T-helper 2 cell treated with Interferon-gamma antibody and Interleukin-4, amounts not matched to agents 5 μg/mL and 100 μg/mL, for 36 hours (primary cell): ENCODE data around the gene SLC39A11.

Experiments used
- DNase-seq: peaks from one replicate; pipeline ENCODE4 v3.0.0; 2021; ENCODE audit warnings: low spot score
- H3K27ac Mint-ChIP-seq: one replicate; pipeline ENCODE4 v1.8.0; 2021; ENCODE audit warnings: mild to moderate bottlenecking, mixed read lengths
- H3K27me3 Mint-ChIP-seq: one replicate; pipeline ENCODE4 v1.8.0; 2021; ENCODE audit warnings: low read depth, mixed read lengths
- H3K36me3 Mint-ChIP-seq: one replicate; pipeline ENCODE4 v1.8.0; 2021; ENCODE audit warnings: low read depth, mixed read lengths
- H3K4me1 Mint-ChIP-seq: one replicate; pipeline ENCODE4 v1.8.0; 2021; ENCODE audit warnings: low read depth, mixed read lengths
- H3K4me3 Mint-ChIP-seq: one replicate; pipeline ENCODE4 v1.8.0; 2022; ENCODE audit warnings: mild to moderate bottlenecking, moderate library complexity, mixed read lengths
- H3K9me3 Mint-ChIP-seq: one replicate; pipeline ENCODE4 v1.8.0; 2021; ENCODE audit warnings: mixed read lengths

Gene SLC39A11

DNA sequence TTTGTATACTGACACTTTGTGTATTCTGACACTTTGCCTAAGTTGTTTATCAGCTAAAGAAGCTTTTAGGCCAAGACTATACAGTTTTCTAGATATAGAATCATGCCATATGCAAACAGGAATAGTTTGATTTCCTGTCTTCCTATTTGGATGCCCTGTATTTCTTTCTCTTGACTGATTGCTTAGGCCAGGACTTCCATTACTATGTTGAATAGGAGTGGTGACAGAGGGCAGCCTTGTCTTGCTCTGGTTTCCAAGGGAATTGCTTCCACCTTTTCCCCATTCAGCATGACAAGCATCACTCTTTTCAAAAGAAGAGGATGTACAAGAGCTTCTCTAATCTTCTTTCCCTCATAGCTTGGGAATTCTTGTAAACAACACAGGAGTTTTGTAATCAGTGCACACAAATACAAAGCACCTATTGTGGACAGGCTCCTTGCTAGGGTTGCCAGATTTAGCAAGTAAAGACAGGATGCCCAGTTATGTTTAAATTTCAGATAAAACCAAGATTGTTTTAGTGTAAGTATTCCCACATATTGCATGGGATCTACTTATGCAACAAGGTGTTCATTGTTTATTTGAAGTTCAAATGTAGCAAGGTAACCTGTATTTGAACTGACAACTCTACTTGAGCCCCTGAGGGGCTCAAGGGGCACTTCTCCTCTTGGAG is 233.5 kb downstream of the SLC39A11 start:
- H3K27ac Mint-ChIP-seq, result no peak overlapping the region
- H3K4me3 Mint-ChIP-seq, result no peak overlapping the region
- no peaks in the 10 kb centered on the region for H3K27me3 Mint-ChIP-seq
- DNase-seq, result no peak
- no peaks in the 10 kb centered on the region for H3K36me3 Mint-ChIP-seq
- peaks cover 3% of the 10 kb centered on the region for H3K4me1 Mint-ChIP-seq
- no peaks in the 10 kb centered on the region for H3K9me3 Mint-ChIP-seq

DNA sequence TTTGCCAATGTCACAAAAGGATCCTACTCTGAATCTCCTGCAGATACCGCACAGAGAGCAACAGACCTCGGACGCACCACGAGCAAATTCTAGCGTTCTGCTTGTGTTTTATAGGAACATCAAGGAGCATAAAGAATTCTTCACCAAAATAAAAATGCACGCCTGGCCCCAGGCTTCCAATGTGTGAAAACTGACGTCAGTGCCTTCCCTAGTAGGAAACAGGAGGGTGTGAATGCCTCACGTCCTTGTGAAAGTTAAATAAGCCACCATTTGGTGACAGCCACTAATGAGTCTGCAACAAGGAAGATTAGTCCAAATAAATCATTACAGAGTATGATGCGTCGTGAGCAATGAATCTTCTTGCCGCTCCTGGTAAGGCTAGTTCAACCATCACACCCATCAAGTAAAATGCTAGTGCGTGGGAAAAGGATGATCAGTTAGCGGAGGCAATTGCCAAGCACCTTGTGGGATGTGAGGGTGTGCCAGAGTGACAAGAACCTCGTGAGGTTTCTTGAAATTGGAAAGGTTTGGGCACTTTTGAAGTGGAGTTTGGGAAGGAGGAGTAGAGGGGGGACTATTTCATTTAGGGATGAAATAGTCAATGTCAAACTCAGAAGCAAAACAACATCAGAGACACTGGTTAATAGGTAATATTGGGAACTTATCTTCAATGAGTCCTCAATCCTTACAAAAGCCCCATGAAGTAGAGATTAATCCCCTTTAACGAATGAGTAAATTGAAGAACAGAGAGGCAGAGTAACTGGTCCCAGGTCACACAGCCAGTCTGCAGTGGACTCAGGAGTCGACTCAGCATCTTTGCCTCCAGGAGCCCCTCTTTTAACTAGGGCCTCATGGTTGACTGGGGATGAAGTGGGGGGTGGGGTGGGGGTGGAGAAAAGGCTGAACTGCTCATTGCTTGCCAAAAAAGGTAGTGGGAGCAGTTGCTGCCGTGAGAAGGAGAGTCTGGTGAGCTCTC is 238.8 kb downstream of the SLC39A11 start:
- Mint-ChIP-seq H3K4me1 (no peaks in the 10 kb centered on the region), H3K27ac (no peak overlapping the region), H3K4me3 (no peak overlapping the region), H3K9me3 (no peaks in the 10 kb centered on the region), H3K36me3 (no peaks in the 10 kb centered on the region), H3K27me3 (no peaks in the 10 kb centered on the region)
- no peak for DNase-seq

DNA sequence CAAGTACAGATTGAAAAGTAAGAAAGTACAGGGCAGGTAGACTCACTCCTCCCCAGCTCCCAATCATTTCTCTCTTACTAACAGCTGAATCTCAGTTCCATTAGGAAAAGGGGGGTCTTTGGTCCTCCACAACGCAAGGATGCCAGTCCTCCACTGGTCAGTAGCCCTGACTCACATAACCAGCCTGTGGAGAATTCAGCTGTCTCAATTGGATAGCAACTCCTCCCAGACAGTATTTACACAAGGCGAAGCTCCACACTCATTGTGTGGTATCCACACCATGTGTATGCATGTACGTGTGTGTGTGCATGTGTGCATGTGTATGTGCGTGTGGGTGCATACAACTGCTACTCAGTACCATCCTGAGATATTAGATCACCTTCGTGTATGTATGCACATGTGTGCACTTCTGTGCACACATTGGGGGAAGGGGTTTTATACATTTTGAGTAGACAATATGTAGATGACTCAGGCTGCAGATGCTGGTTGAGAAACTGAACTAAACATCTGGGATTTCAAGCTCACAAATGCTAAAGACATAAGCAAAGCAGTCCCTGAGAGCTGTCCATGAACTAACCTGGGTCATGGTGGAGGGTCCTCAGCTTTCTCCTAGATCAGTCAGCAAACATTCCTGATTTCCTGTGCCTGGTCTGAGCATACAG is 240.1 kb downstream of the SLC39A11 start:
- Mint-ChIP-seq H3K27ac (no peak overlapping the region), H3K36me3 (no peaks in the 10 kb centered on the region), H3K4me3 (no peak overlapping the region), H3K9me3 (no peaks in the 10 kb centered on the region), H3K4me1 (no peaks in the 10 kb centered on the region), H3K27me3 (no peaks in the 10 kb centered on the region)
- no peak for DNase-seq

DNA sequence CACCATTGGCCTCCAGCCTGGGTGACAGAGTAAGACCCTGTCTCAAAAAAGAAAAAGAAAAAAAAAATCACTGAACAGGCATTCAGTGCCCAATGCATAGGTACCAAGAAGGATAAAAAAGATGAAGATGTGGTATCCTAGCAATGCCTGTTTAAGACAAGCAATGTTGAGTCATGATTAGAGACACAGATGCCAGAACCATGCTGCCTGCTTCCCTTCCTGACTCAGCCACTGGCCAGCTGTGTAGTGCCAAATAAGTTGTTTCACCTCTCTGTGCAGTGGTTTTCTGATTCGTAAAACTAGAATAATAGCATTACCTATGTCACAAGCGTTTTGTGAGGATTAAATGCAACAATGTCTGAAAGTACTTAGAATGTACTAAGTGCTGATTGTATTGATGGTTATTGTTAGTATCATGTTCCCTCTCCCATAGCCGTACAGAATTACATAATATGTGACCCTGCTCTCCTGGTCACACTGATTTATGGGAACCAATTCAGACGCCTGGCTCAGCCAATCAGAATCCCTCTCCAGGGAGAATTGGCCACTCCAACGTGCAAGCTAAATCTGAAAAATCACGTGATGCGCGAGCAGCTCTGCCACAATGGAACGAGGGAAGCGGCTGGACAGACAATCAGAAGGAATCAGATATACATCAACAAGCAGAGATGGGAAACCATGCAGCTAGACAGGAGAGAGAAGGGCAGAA is 241.9 kb downstream of the SLC39A11 start:
- H3K4me3 Mint-ChIP-seq, result no peak overlapping the region
- no peaks in the 10 kb centered on the region for H3K36me3 Mint-ChIP-seq
- no peaks in the 10 kb centered on the region for H3K9me3 Mint-ChIP-seq
- no peak for DNase-seq
- H3K4me1 Mint-ChIP-seq, result no peaks in the 10 kb centered on the region
- no peaks in the 10 kb centered on the region for H3K27me3 Mint-ChIP-seq
- H3K27ac Mint-ChIP-seq, result no peak overlapping the region

DNA sequence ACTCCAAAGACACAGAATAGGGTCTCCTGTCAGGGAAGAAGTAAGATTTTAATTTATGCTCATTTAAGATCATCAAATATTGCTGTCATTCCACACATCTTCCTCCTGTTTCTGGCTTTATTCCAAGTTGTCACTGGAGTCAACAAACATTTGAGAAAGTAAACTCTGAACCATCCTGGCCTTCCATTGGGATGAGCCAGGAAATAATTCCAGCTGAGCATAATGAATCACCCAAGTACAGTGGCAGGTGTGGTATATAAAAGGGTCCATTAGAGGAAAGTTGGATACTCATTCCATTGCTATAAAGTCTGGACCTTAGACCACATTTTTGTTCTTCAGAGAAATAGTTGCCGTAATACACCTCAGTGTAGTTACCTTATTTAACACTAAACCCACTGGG is 246.1 kb downstream of the SLC39A11 start:
- no peaks in the 10 kb centered on the region for H3K4me1 Mint-ChIP-seq
- H3K36me3 Mint-ChIP-seq, result no peaks in the 10 kb centered on the region

DNA sequence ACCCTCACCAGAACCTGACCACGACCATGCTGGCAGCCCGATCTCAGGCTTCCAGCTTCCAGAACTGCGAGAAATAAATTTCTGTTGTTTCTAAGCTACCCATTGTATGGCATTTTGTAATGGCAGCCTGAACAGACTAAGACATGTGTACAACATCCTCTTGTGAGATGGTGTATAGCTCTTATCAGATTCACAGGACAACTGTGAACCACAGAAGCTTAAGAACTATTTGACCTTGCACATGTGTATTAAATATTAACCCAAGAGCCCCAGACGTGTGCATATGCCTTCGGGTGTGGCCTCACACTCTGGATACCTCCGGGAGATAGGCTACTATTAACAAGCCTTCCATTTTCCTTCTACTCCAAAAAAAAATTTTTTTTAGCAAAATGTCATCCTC is 248.9 kb downstream of the SLC39A11 start:
- Mint-ChIP-seq H3K4me3 (no peak overlapping the region), H3K27me3 (no peaks in the 10 kb centered on the region), H3K36me3 (peaks cover 5% of the 10 kb centered on the region), H3K4me1 (no peaks in the 10 kb centered on the region), H3K9me3 (no peaks in the 10 kb centered on the region), H3K27ac (no peak overlapping the region)
- DNase-seq, result no peak

More for the DNA sequence above, 246.1 kb downstream of the SLC39A11 start:
- DNase-seq, result no peak
- Mint-ChIP-seq H3K4me3 (no peak overlapping the region), H3K27me3 (no peaks in the 10 kb centered on the region), H3K27ac (no peak overlapping the region), H3K9me3 (no peaks in the 10 kb centered on the region)

DNA sequence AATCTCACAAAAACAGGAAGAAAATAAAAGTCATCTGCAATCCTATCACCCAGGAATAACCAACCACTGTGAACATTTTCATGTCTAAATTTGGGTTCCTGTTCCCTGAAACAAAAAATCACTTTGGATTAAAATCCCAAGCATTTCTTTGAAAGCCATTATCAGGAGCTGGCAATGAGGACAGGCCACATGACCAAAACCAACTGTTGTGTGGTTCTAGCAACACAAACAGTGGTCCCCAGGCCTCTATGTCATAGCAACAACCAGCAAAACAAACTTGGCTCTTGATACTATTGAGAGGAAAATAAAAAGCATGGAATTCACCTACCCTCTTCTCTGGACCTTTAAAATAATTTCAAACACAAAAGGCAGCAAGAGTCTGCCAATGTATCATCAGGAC is 252.5 kb downstream of the SLC39A11 start:
- Mint-ChIP-seq H3K4me3 (no peak overlapping the region), H3K9me3 (no peaks in the 10 kb centered on the region), H3K36me3 (peaks cover 5% of the 10 kb centered on the region), H3K27ac (no peak overlapping the region), H3K27me3 (no peaks in the 10 kb centered on the region), H3K4me1 (no peaks in the 10 kb centered on the region)
- DNase-seq, result no peak

DNA sequence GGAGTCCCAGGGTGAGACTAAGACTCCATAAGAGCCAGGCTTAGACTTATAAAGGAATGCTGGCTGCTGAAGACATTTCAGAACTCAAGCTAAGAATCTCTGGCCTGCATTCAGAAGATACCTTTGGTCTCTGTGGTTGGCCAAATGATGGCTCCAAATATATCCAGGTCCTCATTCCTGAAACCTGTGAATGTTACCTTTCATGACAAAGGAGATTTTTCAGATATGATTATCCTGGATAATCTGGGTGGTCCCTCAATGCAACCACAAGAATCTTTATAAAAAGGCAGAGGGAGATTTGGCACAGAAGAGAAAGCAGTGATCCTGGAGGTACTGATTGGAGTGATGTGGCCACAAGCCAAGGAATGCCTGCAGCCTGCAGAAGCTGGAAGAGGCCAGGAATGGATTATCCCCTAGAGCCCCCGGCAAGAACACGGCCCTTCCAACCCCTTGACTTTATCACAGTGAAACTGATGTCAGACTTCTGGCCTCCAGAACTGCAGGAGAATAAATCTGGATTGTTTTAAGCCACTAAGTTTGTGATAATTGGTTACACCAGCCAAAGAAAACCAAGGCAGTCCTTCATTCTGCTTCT is 253.3 kb downstream of the SLC39A11 start:
- no peaks in the 10 kb centered on the region for H3K4me1 Mint-ChIP-seq
- H3K27ac Mint-ChIP-seq, result no peak overlapping the region
- peaks cover 5% of the 10 kb centered on the region for H3K36me3 Mint-ChIP-seq
- no peak overlapping the region for H3K4me3 Mint-ChIP-seq
- no peaks in the 10 kb centered on the region for H3K27me3 Mint-ChIP-seq
- DNase-seq, result no peak
- no peaks in the 10 kb centered on the region for H3K9me3 Mint-ChIP-seq

DNA sequence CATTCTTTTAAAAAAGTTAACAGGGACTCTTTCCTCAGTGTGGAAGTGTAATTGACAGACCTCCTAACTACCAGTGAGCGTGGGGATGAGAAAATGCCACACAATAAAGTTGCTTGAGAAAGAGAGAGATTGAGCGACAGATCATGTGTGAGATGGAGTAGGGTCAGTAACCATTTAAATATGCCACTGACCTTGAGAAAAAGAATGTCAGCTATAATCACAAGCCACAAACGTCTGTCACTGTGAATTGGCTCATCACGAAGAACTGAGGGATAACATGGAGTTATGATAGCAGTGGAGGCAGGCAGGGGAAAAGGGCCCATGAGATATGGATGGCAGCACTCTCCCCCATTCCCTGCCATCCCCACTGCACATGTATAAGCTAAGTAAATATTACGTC is 253.9 kb downstream of the SLC39A11 start:
- Mint-ChIP-seq H3K36me3 (peaks cover 5% of the 10 kb centered on the region), H3K27me3 (no peaks in the 10 kb centered on the region), H3K4me3 (no peak overlapping the region), H3K9me3 (no peaks in the 10 kb centered on the region), H3K4me1 (no peaks in the 10 kb centered on the region), H3K27ac (no peak overlapping the region)
- no peak for DNase-seq

DNA sequence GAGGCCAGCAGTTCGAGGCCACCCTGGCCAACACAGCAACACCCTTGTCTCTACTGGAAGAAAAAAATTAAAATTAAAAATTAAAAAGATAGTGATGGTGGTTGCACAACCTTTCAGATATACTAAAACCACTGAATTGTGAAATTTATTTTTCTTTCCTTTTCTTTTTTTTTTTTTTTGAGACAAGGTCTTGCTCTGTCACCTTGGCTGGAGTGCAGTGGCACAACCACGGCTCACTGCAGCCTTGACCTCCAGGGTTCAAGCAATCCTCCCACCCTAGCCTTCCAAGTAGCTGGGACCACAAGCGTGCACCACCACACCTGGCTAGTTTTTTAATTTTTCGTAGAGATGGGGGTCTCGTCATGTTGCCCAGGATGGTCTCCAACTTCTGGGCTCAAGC is 254.4 kb downstream of the SLC39A11 start:
- no peak overlapping the region for H3K4me3 Mint-ChIP-seq
- H3K27ac Mint-ChIP-seq, result no peak overlapping the region
- DNase-seq, result no peak
- H3K36me3 Mint-ChIP-seq, result peaks cover 5% of the 10 kb centered on the region
- H3K9me3 Mint-ChIP-seq, result no peaks in the 10 kb centered on the region
- no peaks in the 10 kb centered on the region for H3K4me1 Mint-ChIP-seq
- H3K27me3 Mint-ChIP-seq, result no peaks in the 10 kb centered on the region

DNA sequence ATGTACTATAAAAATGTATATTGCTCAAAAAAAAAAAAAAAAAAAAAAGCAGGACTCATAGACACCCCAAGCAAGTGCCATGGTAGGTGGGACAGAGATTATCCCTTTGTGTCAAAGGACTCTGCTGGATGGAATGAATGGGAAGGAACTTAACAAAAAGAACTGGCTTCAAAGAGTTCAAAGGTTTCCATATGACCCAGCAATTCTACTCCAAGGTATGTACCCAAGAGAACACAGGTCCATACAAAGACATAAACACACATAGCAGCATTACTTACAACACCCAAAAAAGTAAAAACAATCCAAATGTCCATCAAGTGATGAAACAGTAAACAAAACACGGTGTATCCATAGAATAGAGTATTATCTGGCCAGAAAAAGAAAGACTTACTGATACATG is 255.2 kb downstream of the SLC39A11 start:
- Mint-ChIP-seq H3K27ac (no peak overlapping the region), H3K4me1 (no peaks in the 10 kb centered on the region), H3K36me3 (peaks cover 5% of the 10 kb centered on the region), H3K9me3 (no peaks in the 10 kb centered on the region), H3K27me3 (no peaks in the 10 kb centered on the region), H3K4me3 (no peak overlapping the region)
- no peak for DNase-seq

DNA sequence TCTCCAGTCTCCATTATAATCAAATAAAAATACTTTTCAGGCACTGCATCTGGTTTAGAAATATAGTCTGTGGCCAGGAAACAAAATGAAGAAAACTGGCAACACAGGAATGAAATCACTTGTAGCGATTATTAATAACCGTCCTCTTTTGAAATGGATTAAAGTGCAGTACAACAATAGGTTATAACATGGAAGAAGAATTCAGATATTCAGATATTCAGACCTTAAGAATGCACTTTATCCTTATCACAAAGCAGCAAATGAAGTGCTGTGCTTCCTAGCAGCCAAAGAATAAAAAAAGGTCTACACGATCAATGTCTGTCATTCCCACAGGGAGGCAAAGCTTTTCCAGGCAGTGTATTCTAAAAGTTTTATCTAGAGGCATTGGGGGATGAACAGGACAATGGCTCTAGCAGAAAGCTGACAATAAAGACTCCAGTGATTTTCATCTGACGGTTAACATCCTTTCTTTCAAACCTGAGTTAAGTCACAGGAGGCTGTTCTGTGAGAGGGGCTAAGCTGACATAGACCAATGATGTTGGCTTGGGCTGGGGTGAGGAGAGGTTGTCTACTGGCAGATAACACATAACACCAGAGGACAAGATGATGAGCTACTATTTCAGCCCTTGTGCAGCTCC is 259.2 kb downstream of the SLC39A11 start:
- H3K36me3 Mint-ChIP-seq, result no peaks in the 10 kb centered on the region
- H3K27me3 Mint-ChIP-seq, result no peaks in the 10 kb centered on the region
- no peaks in the 10 kb centered on the region for H3K9me3 Mint-ChIP-seq
- no peak overlapping the region for H3K27ac Mint-ChIP-seq
- H3K4me1 Mint-ChIP-seq, result no peaks in the 10 kb centered on the region
- no peak for DNase-seq
- H3K4me3 Mint-ChIP-seq, result no peak overlapping the region

DNA sequence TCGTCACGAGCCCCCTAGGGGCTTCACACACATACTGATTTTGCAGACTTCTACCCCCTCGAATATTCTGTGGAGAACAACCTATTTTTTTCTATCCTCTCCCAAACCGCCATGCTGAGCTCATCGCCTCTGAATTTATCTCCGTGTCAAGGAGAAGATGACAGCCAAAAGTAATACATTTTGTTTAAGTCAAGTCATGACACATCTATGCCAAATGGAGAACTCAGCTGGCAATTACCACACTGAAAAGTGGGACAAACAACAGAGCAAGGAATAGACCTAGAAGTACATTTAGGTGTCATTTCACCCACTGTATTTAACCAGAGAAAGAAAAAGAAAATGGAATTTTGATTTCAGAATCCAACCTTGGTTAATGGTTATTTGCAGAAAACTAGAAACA is 260.2 kb downstream of the SLC39A11 start:
- no peaks in the 10 kb centered on the region for H3K27me3 Mint-ChIP-seq
- H3K27ac Mint-ChIP-seq, result no peak overlapping the region
- DNase-seq, result no peak
- no peaks in the 10 kb centered on the region for H3K36me3 Mint-ChIP-seq
- peaks cover 5% of the 10 kb centered on the region for H3K9me3 Mint-ChIP-seq
- no peaks in the 10 kb centered on the region for H3K4me1 Mint-ChIP-seq
- H3K4me3 Mint-ChIP-seq, result no peak overlapping the region
